Osteocyte (in vitro differentiated cells): ENCODE data around the gene APOL6. TPM values are rescaled to one million over a fixed set of nuclear protein-coding genes. Genes with fewer than 3 reads are reported as not detected.

ENCODE experiments used
- DNase-seq: peaks from one replicate; pipeline ENCODE4 v3.0.0; 2021; ENCODE audit warnings: mixed read lengths; ENCODE audit not compliant: unreplicated experiment; ENCODE audit errors: extremely low spot score
- H3K27ac Mint-ChIP-seq: one replicate; pipeline ENCODE4 v1.8.0; 2021; ENCODE audit warnings: mild to moderate bottlenecking, mixed read lengths; ENCODE audit not compliant: unreplicated experiment
- H3K27me3 Mint-ChIP-seq: one replicate; pipeline ENCODE4 v1.8.0; 2021; ENCODE audit warnings: mixed read lengths; ENCODE audit not compliant: unreplicated experiment
- H3K36me3 Mint-ChIP-seq: one replicate; pipeline ENCODE4 v1.8.0; 2021; ENCODE audit warnings: mixed read lengths; ENCODE audit not compliant: unreplicated experiment
- H3K4me1 Mint-ChIP-seq: one replicate; pipeline ENCODE4 v1.8.0; 2021; ENCODE audit warnings: mixed read lengths; ENCODE audit not compliant: unreplicated experiment
- H3K4me3 Mint-ChIP-seq: one replicate; pipeline ENCODE4 v1.8.0; 2021; ENCODE audit warnings: mild to moderate bottlenecking, moderate library complexity, mixed read lengths; ENCODE audit not compliant: unreplicated experiment
- H3K9me3 Mint-ChIP-seq: one replicate; pipeline ENCODE4 v1.8.0; 2021; ENCODE audit warnings: mixed read lengths; ENCODE audit not compliant: unreplicated experiment
- total RNA-seq: library from RNA; stranded (reverse); gene quantifications from 2 replicates; pipeline ENCODE4 v1.2.1, GENCODE V29; 2021
- TF ChIP-seq, protein P1 (sequence below): fragments of 200-600 bp; sonication (generic); IDR thresholded peaks from 2 replicates; pipeline ENCODE4 v1.5.0; 2021; ENCODE audit warnings: antibody characterized with exemption, mild to moderate bottlenecking, moderate library complexity

APOL6 gene
- total RNA-seq, 1 donor from 2014 or later = 11.8 TPM

DNA sequence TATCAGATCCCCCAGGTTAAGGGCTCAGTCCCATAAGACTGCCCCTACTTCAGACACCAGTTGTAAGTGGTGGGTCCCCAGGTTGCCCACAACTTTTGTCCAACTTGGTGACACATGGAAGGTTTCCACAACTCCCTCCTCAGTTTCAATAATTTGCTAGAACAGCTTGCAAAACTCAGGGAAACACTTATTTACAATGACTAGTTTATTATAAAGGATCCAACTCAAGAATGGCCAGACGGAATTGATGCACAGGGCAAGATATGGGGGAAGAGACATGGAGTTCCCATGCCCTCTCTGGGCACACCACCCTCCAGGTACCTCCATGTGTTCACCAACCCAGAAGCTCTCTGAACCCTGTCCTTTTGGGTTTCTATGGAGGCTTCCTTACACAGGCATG, 5.6 kb downstream of the APOL6 start:
- no peak overlapping the region for H3K27ac Mint-ChIP-seq
- H3K4me1 Mint-ChIP-seq = peaks cover 31% of the 10 kb centered on the region
- peak; percentile 19 for DNase-seq
- peaks cover 32% of the 10 kb centered on the region for H3K36me3 Mint-ChIP-seq
- H3K9me3 Mint-ChIP-seq = peaks cover 3% of the 10 kb centered on the region
- H3K27me3 Mint-ChIP-seq = no peaks in the 10 kb centered on the region
- no peak overlapping the region for H3K4me3 Mint-ChIP-seq
- TF ChIP-seq, protein P1, sequence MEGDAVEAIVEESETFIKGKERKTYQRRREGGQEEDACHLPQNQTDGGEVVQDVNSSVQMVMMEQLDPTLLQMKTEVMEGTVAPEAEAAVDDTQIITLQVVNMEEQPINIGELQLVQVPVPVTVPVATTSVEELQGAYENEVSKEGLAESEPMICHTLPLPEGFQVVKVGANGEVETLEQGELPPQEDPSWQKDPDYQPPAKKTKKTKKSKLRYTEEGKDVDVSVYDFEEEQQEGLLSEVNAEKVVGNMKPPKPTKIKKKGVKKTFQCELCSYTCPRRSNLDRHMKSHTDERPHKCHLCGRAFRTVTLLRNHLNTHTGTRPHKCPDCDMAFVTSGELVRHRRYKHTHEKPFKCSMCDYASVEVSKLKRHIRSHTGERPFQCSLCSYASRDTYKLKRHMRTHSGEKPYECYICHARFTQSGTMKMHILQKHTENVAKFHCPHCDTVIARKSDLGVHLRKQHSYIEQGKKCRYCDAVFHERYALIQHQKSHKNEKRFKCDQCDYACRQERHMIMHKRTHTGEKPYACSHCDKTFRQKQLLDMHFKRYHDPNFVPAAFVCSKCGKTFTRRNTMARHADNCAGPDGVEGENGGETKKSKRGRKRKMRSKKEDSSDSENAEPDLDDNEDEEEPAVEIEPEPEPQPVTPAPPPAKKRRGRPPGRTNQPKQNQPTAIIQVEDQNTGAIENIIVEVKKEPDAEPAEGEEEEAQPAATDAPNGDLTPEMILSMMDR = no peak

- Mint-ChIP-seq H3K36me3 (peaks cover 39% of the 10 kb centered on the region), H3K4me1 (peaks cover 23% of the 10 kb centered on the region), H3K9me3 (peaks cover 3% of the 10 kb centered on the region), H3K4me3 (no peak overlapping the region), H3K27ac (no peak overlapping the region), H3K27me3 (no peaks in the 10 kb centered on the region)
- TF ChIP-seq, protein P1 = no peak
- DNase-seq = peak; percentile 34
Observed at GRCh38 chr22:35656284-35656752, 8.1 kb downstream of the APOL6 start.

- peak; percentile 51 for DNase-seq
- H3K4me3 Mint-ChIP-seq = no peak overlapping the region
- TF ChIP-seq, protein P1 = no peak
- H3K36me3 Mint-ChIP-seq = peaks cover 47% of the 10 kb centered on the region
- peaks cover 25% of the 10 kb centered on the region for H3K4me1 Mint-ChIP-seq
- peaks cover 3% of the 10 kb centered on the region for H3K9me3 Mint-ChIP-seq
- H3K27me3 Mint-ChIP-seq = no peaks in the 10 kb centered on the region
- H3K27ac Mint-ChIP-seq = no peak overlapping the region
Observed at GRCh38 chr22:35657571-35658312, 9.5 kb downstream of the APOL6 start.

GRCh38 chr22:35660291-35661127, 12.3 kb downstream of the APOL6 start:
- Mint-ChIP-seq H3K36me3 (peaks cover 49% of the 10 kb centered on the region), H3K27ac (peak overlapping the region; percentile 68), H3K27me3 (no peaks in the 10 kb centered on the region), H3K9me3 (peaks cover 6% of the 10 kb centered on the region), H3K4me1 (peaks cover 29% of the 10 kb centered on the region), H3K4me3 (no peak overlapping the region)
- DNase-seq = peak; percentile 23
- TF ChIP-seq, protein P1 = no peak

DNA sequence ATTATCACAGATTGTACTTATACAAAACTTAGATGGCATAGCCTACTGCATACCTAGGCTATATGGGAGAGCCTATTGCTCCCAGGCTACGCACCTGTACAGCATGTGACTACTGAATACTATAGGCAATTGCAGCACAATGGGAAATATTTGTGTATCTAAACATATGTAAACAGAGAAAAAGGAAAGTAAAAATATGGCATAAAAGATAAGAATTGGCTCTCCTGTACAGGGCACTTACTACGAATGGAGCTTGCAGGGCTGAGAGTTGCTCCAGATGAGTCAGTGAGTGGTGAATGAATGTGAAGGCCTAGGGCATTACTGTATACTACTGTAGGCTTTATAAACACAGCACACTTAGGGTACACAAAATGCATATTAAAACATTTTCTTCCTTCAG, 13.2 kb downstream of the APOL6 start:
- TF ChIP-seq, protein P1 = no peak
- Mint-ChIP-seq H3K9me3 (peaks cover 3% of the 10 kb centered on the region), H3K27ac (no peak overlapping the region), H3K36me3 (peaks cover 46% of the 10 kb centered on the region), H3K4me3 (no peak overlapping the region), H3K27me3 (no peaks in the 10 kb centered on the region), H3K4me1 (peaks cover 24% of the 10 kb centered on the region)
- no peak for DNase-seq
